SU-DHL-6 (cell line): ENCODE data around the gene ADAMTS7.

Experiments used
- H2AFZ ChIP-seq: fragments of 200-600 bp; sonication (generic); 2 replicates; pipeline ENCODE4 v1.6.1; 2014; ENCODE audit warnings: low read depth, mild to moderate bottlenecking, moderate library complexity, mixed read lengths, antibody characterized with exemption, low read length; ENCODE audit not compliant: severe bottlenecking
- H3F3A ChIP-seq: fragments of 200-600 bp; shearing (Covaris generic); 2 replicates; pipeline ENCODE4 v1.6.0; 2016; ENCODE audit warnings: antibody characterized with exemption, mild to moderate bottlenecking; ENCODE audit not compliant: insufficient read depth
- H3K27ac ChIP-seq: fragments of 200-600 bp; sonication (generic); 2 replicates; pipeline ENCODE4 v1.5.1; 2016; ENCODE audit warnings: low read depth, mild to moderate bottlenecking, low read length, moderate library complexity, mixed read lengths
- H3K27me3 ChIP-seq: fragments of 200-600 bp; sonication (generic), shearing (Covaris generic); 2 replicates; pipeline ENCODE4 v1.6.0; 2014; ENCODE audit warnings: mild to moderate bottlenecking, low read length
- H3K36me3 ChIP-seq: fragments of 200-600 bp; sonication (generic); 2 replicates; pipeline ENCODE4 v1.6.1; 2014; ENCODE audit warnings: mild to moderate bottlenecking, low read length, mixed read lengths
- H3K4me2 ChIP-seq: fragments of 300-600, 200-600 bp; shearing (Covaris generic), sonication (generic); 2 replicates; pipeline ENCODE4 v1.6.0; 2014; ENCODE audit warnings: low read length, low read depth, mild to moderate bottlenecking; ENCODE audit not compliant: poor library complexity, severe bottlenecking
- H3K4me3 ChIP-seq: fragments of 200-600 bp; sonication (generic); 2 replicates; pipeline ENCODE4 v1.5.1; 2014; ENCODE audit warnings: antibody characterized with exemption, low read length, mild to moderate bottlenecking, mixed read lengths; ENCODE audit not compliant: insufficient read depth, poor library complexity, severe bottlenecking
- H3K79me2 ChIP-seq: fragments of 200-600 bp; sonication (generic); 2 replicates; pipeline ENCODE4 v1.6.1; 2014; ENCODE audit warnings: mild to moderate bottlenecking, low read length, moderate library complexity; ENCODE audit not compliant: insufficient read depth
- H3K9ac ChIP-seq: fragments of 200-600 bp; sonication (generic); 2 replicates; pipeline ENCODE4 v1.7.0; 2014; ENCODE audit warnings: mild to moderate bottlenecking, low read length
- H3K9me2 ChIP-seq: fragments of 200-600 bp; sonication (generic); replicated peaks from 2 replicates; pipeline ENCODE4 v1.6.1; 2014; ENCODE audit warnings: low read length; ENCODE audit not compliant: insufficient read depth
- H3K9me3 ChIP-seq: fragments of 200-600 bp; sonication (generic); 2 replicates; pipeline ENCODE4 v1.6.1; 2014; ENCODE audit warnings: low read length, mixed read lengths; ENCODE audit not compliant: insufficient read depth
- H4K20me1 ChIP-seq: fragments of 200-600 bp; sonication (generic); 2 replicates; pipeline ENCODE4 v1.6.1; 2014; ENCODE audit warnings: low read depth, mild to moderate bottlenecking, antibody characterized with exemption, low read length, moderate library complexity, mixed read lengths
- EZH2phosphoT487 ChIP-seq: fragments of 200-600 bp; sonication (generic), shearing (Covaris generic); conservative IDR thresholded peaks from 2 replicates; pipeline ENCODE4 v1.6.1; 2018; ENCODE audit warnings: mild to moderate bottlenecking, antibody characterized with exemption, low read length, moderate library complexity, mixed read lengths
- TF ChIP-seq, protein P1 (sequence below): fragments of 200-600 bp; sonication (generic); IDR thresholded peaks from one replicate; pipeline ENCODE4 v1.5.1; 2017; ENCODE audit warnings: antibody characterized with exemption, mild to moderate bottlenecking, low read length, moderate library complexity; ENCODE audit not compliant: insufficient read depth, poor library complexity, severe bottlenecking

Gene ADAMTS7

GRCh38 chr15:78830514-78831228 lies 19.4 kb upstream of the ADAMTS7 start:
- Histone ChIP-seq H4K20me1 (no peaks in the 10 kb centered on the region), H2AFZ (no peak overlapping the region), H3K9me3 (no peaks in the 10 kb centered on the region), H3K27ac (no peak overlapping the region), H3K9ac (no peak overlapping the region), H3K9me2 (no peaks in the 10 kb centered on the region), H3K4me3 (no peak overlapping the region), H3K36me3 (no peaks in the 10 kb centered on the region), H3K79me2 (no peaks in the 10 kb centered on the region), H3F3A (no peaks in the 10 kb centered on the region), H3K27me3 (no peaks in the 10 kb centered on the region), H3K4me2 (no peak overlapping the region)
- TF ChIP-seq, protein P1, sequence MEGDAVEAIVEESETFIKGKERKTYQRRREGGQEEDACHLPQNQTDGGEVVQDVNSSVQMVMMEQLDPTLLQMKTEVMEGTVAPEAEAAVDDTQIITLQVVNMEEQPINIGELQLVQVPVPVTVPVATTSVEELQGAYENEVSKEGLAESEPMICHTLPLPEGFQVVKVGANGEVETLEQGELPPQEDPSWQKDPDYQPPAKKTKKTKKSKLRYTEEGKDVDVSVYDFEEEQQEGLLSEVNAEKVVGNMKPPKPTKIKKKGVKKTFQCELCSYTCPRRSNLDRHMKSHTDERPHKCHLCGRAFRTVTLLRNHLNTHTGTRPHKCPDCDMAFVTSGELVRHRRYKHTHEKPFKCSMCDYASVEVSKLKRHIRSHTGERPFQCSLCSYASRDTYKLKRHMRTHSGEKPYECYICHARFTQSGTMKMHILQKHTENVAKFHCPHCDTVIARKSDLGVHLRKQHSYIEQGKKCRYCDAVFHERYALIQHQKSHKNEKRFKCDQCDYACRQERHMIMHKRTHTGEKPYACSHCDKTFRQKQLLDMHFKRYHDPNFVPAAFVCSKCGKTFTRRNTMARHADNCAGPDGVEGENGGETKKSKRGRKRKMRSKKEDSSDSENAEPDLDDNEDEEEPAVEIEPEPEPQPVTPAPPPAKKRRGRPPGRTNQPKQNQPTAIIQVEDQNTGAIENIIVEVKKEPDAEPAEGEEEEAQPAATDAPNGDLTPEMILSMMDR: no peak
- TF ChIP-seq EZH2phosphoT487: no peak

GRCh38 chr15:78828920-78829319 lies 17.7 kb upstream of the ADAMTS7 start:
- H3K36me3 ChIP-seq: no peaks in the 10 kb centered on the region
- no peak overlapping the region for H3K4me3 ChIP-seq
- no peak overlapping the region for H3K4me2 ChIP-seq
- no peak overlapping the region for H3K9ac ChIP-seq
- H3K27me3 ChIP-seq: no peaks in the 10 kb centered on the region
- TF ChIP-seq, protein P1: no peak
- TF ChIP-seq EZH2phosphoT487: no peak
- H3K9me2 ChIP-seq: no peaks in the 10 kb centered on the region
- H3K79me2 ChIP-seq: no peaks in the 10 kb centered on the region
- no peaks in the 10 kb centered on the region for H3F3A ChIP-seq
- H4K20me1 ChIP-seq: no peaks in the 10 kb centered on the region
- H3K27ac ChIP-seq: no peak overlapping the region
- H2AFZ ChIP-seq: no peak overlapping the region
- H3K9me3 ChIP-seq: no peaks in the 10 kb centered on the region

DNA sequence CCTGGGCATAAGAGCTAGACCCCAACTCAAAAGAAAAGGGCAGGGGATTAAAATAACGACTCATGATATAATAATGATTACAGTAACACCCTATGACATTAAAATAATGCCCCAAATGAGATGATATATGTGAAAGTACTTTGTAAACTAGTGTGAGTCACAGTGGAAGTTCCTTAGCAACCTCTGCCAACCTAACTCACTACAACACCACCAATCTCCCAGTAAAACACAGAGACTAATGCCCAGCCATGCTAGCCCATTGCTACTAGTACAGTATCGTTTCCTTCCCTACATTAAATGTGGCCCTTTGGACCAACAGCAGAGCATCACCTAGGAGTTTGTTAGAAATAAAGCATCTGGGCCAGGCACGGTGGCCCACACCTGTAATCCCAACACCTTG lies 11.2 kb upstream of the ADAMTS7 start:
- no peaks in the 10 kb centered on the region for H3K9me2 ChIP-seq
- H3K36me3 ChIP-seq: no peaks in the 10 kb centered on the region
- no peak overlapping the region for H3K4me2 ChIP-seq
- H3K9ac ChIP-seq: no peak overlapping the region
- no peak overlapping the region for H2AFZ ChIP-seq
- no peaks in the 10 kb centered on the region for H3F3A ChIP-seq
- no peak overlapping the region for H3K27ac ChIP-seq
- H3K27me3 ChIP-seq: no peaks in the 10 kb centered on the region
- H3K9me3 ChIP-seq: no peaks in the 10 kb centered on the region
- no peaks in the 10 kb centered on the region for H4K20me1 ChIP-seq
- no peaks in the 10 kb centered on the region for H3K79me2 ChIP-seq
- H3K4me3 ChIP-seq: no peak overlapping the region
- TF ChIP-seq, protein P1: no peak
- TF ChIP-seq EZH2phosphoT487: no peak
